ENCODE data around the gene ZNF121.
A peak's percentile ranks its signal among the peaks of the same experiment; 100 is the strongest.
"Not testable (repeated sequence)": the region's sequence is repeated elsewhere in the genome, so short reads cannot be mapped to it uniquely, and the experiment has no call there.

Gene ZNF121

GRCh38 chr19:9584073-9584833, at the start of gene ZNF121:
Gene ZNF121 (minus strand): TSS chr19:9584504. CDS start chr19:9568097, 16,407 bp downstream.
- FAIRE-seq (peak; percentile 82), DNase-seq (ENCODE audit: extremely low spot score, insufficient read length, low read depth) (peak; percentile 70)

DNA sequence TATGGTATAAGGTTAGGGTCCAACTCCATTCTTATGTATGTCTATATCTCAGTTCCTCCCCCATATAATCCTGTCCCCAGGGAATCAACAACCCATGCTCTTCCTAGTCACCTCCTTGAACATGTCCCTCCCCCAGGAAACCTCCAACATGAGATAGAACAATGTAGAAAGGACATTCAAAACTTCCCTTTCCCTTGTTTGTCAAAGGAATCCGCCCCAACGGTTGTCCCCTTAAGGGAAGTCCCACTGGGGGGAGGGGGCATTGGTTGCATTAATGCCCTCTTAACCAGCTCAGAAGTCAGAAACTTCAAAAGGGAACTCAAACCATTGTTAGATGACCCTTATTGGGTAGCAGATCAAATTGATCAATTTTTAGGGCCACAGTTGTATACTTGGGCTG, 43.6 kb upstream of the ZNF121 start:
- DNase-seq (ENCODE audit: extremely low spot score, insufficient read length, low read depth) (no peak), FAIRE-seq (no peak)

GRCh38 chr19:9622531-9622930, 38.2 kb upstream of the ZNF121 start:
- FAIRE-seq (no peak), DNase-seq (ENCODE audit: extremely low spot score, insufficient read length, low read depth) (no peak)

DNA sequence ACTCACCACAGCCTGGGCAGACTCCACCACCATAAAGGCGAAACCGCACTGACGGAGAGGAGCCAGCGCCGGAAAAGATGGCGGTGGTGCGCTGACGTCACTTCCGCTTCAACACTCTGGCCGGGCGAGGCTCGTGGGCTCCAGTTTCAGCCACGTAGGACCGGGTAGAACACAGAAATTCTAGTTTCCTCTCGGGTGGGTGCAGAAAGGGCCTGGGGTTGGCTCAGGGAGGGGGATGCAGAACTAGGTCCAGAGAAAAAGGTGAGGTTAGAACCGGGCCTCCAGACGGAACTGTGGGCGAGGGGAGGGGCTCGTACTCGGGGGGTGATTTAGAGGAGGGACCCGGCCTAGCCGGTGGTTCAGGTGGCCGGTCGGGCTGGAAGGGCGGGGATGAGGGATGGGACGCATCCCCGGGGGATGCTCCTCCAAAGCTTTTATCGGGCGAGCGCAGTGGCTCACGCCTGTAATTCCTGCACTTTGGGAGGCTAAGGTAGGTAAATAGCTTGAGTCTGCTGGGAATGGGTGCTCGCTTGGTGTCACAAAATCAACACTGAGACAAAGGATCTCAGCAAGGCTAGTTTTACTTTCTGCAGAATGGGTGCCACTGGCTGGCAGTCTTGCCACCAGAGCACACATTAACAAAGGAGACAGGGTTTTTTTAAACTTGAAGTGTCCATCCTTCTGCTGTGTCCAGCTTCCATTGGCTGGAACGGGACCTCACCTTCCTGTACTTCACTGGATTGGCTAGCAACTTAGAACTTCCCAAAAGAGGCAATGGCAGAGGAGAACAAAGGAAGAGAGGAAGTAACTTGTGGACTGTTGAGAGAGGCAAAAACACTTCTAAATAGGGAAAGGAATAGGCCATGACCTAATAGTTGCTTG, 37.1 kb upstream of the ZNF121 start, which contains the start of gene ZNF561:
ZNF561 (minus strand) TSS at position 77 of the 882 bp plus-strand sequence. CDS start 1,776 bp downstream, outside the sequence.
- DNase-seq (ENCODE audit: extremely low spot score, insufficient read length, low read depth): peak; percentile 64
- peak; percentile 87 for FAIRE-seq

- FAIRE-seq: no peak
- no peak for DNase-seq (ENCODE audit: extremely low spot score, insufficient read length, low read depth)
These were observed 36.5 kb upstream of the ZNF121 start for GRCh38 chr19:9620842-9621155.

DNA sequence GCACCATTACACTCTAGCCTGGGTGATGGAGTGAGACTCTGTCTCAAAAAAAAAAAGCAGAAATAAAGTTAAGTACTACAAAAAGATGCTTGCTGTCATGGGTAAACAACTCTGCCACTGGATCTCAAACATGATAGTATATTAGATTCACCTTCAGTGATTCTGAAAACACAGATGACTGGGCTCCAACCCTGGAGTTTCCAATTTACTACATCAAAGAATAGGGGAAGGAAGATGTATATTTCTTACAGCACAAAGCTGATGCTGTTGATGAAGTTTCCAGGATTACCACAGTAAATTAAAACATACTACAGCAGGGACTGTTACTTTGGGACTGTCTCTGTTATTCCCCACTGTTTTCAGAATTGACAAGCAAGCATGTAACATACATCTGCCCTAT, 31.5 kb upstream of the ZNF121 start:
- FAIRE-seq: no peak
- DNase-seq (ENCODE audit: extremely low spot score, insufficient read length, low read depth): no peak

DNA sequence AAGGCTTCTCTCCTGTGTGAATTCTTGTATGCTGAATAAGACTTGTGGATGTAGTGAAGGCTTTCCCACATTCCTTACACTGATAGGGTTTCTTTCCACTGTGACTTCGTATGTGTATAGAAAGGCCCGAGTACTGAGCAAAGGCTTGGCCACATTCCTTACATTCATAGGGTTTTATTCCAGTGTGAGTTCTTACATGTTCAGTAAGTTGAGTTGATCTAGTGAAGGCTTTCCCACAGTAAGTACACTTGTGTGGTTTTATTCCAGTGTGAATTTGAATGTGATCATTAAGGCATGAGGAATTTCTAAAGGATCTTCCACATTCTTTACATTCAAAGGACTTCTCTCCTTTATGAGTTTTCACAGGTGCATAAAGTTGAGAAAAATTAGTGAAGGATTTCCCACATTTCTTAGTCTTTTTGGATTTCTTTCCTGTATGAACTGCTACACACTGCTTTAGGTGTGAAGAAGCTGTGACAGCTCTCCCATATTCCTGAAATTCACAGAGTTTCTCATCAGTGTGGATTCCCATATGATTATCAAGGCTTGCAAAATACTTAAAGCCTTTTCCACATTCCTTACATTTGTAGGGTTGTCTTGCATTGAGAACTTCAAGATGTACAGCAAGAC, 26.3 kb upstream of the ZNF121 start:
- FAIRE-seq: no peak
- no peak for DNase-seq (ENCODE audit: extremely low spot score, insufficient read length, low read depth)

- no peak for FAIRE-seq
- DNase-seq (ENCODE audit: extremely low spot score, insufficient read length, low read depth): no peak
These were observed 24.6 kb upstream of the ZNF121 start for GRCh38 chr19:9608912-9609311.

DNA sequence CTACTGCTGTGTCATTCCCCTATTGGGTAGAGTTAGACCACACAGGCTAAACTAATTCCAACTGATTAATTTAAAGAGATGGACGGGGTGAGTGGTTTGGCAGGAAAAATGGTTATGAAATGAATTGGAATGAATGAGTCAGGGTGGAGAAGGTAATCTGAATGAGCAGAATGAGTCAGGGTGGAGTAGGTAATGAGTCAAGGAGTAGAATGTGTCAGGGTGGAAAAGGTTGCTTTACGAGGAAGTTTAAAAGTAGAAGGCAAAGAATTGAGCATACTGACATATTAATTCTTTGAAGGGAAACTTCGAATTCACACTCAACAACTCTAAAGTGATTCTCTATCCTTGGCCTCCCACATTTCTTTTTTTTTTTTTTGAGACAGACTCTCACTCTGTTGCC, 12.7 kb upstream of the ZNF121 start:
- DNase-seq (ENCODE audit: extremely low spot score, insufficient read length, low read depth) (no peak), FAIRE-seq (no peak)

GRCh38 chr19:9586764-9587163, 2.5 kb upstream of the ZNF121 start:
- FAIRE-seq (peak; percentile 49), DNase-seq (ENCODE audit: extremely low spot score, insufficient read length, low read depth) (no peak)

DNA sequence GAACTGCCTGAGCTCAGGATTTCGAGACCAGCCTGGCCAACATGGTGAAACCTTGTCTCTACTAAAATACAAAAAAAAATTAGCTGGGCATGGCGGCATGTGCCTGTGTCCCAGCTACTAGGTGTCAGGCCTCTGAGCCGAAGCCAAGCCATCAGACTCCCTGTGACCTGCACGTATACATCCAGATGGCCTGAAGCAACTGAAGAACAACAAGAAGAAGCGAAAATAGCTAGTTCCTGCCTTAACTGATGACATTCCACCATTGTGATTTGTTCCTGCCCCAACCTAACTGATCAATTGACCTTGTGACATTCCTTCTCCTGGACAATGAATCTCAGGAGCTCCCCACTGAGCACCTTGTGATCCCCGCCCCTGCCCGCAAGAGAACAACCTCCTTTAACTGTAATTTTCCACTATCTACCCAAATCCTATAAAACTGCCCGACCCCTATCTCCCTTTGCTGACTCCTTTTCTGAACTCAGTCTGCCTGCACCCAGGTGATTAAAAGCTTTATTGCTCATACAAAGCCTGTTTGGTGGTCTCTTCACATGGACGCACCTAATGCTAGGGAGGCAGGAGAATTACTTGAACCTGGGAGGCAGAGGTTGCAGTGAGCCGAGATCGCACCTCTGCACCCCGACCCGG, 2.1 kb downstream of the ZNF121 start:
- FAIRE-seq; DNase-seq (ENCODE audit: extremely low spot score, insufficient read length, low read depth): not testable (repeated sequence)

DNA sequence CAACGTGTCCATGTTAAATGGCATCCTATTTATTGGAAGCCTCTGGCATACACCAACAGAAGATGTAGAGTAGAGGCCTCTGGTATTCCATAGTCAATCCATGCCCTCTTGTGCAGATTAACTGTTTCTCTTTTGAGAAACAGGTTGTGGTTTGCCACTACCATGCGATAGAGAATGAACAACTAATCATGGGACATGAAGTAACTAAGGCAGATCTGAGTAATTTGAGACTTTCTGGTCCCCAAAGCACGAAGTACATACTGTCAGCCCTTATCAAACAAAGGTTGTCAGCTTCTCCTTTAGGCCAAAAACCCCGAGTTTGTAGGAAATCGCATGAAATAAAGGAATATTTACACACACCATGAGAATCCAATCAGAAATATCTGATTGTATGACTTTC, 3.6 kb downstream of the ZNF121 start:
- DNase-seq (ENCODE audit: extremely low spot score, insufficient read length, low read depth): no peak

DNA sequence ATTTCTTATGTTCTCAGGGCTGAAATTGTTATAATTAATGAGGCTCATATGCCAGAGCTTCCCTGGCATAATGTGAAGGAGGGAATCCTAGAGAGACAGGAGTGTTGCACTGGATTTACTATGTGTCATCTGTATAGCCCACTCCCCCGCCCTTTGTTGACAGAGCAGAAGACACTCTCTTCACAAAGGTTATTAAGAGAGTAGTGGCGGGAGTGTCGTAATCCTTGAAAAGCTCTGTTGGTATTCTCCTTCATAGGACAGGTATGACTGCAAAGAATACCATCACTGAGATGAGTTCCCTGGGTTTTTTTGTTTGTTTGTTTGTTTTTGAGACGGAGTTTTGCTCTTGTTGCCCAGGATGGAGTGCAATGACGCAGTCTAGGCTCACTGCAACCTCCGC, 14.0 kb downstream of the ZNF121 start:
- no peak for FAIRE-seq
- no peak for DNase-seq (ENCODE audit: extremely low spot score, insufficient read length, low read depth)

More for the DNA sequence above, 3.6 kb downstream of the ZNF121 start:
- no peak for FAIRE-seq

DNA sequence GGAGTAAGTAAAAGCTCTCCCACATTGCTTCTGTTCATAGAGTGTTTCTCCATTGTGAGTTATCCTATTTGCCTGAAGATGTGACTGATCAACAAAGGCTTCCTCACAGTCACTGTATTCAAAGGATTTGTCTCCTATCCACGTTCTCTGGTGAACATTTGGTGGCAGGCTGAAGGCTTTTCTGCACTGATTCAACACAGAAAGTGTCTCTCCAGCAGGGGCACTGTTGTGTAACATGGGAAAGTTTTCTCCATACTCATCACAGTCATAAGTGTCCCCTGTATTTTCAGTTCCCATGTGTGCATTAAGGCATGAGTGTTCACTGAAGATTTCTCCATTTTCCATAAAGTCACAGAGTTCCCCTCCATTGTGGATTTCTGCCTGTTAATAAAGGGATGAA, 17.6 kb downstream of the ZNF121 start:
- FAIRE-seq (no peak), DNase-seq (ENCODE audit: extremely low spot score, insufficient read length, low read depth) (no peak)

DNA sequence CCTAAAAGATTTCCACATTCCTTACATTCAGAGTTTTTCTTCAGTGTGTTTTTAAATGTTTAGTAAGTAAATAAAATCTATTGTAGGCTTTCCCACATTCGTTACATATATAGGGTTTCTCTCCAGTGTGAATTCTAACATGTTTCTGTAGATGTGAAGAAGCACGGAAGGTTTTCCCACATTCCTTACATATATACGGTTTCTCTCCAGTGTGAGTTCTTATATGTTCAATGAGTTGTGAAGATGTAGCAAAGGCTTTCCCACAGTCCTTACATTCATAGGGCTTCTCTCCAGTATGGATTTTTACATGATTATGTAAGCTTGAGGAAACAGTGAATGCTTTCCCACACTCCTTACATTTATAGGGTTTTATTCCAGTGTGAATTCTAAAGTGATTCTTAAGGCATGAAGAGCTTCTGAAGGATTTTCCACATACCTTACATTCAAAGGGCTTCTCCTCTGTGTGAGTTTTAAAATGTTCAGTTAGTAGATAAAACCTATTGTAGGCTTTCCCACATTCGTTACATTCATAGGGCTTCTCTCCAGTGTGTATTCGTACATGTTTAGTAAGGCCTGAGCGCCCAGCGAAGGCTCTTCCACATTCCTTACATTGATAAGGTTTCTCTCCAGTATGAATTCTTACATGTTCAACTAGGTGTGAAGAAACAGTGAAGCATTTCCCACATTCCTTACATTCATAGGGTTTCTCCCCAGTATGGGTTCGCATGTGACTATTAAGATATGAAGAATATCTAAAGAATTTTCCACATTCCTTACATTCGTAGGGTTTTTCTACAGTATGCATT, 18.2 kb downstream of the ZNF121 start:
- FAIRE-seq (no peak), DNase-seq (ENCODE audit: extremely low spot score, insufficient read length, low read depth) (no peak)

- no peak for DNase-seq (ENCODE audit: extremely low spot score, insufficient read length, low read depth)
- no peak for FAIRE-seq
These were observed 31.6 kb downstream of the ZNF121 start for GRCh38 chr19:9552536-9553274.

DNA sequence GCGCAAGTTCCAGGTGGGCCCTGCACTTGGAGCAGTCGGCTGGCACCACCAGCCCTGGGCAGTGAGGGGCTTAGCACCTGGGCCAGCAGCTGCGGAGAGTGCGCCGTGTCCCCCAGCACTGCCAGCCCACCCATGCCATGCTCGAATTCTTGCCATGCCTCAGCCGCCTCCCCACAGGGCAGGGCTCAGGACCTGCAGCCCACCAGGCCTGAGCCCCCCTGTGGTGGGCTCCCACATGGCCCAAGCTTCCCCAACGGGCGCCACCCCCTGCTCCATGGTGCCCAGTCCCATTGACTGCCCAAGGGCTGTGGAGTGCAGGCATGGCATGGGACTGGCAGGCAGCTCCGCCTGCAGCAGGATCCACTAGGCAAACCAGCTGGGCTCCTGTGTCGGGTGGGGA, 36.4 kb downstream of the ZNF121 start:
- DNase-seq (ENCODE audit: extremely low spot score, insufficient read length, low read depth) (no peak), FAIRE-seq (no peak)

- not testable (repeated sequence) for DNase-seq (ENCODE audit: extremely low spot score, insufficient read length, low read depth); FAIRE-seq
These were observed 43.0 kb downstream of the ZNF121 start for GRCh38 chr19:9541281-9541680.

DNA sequence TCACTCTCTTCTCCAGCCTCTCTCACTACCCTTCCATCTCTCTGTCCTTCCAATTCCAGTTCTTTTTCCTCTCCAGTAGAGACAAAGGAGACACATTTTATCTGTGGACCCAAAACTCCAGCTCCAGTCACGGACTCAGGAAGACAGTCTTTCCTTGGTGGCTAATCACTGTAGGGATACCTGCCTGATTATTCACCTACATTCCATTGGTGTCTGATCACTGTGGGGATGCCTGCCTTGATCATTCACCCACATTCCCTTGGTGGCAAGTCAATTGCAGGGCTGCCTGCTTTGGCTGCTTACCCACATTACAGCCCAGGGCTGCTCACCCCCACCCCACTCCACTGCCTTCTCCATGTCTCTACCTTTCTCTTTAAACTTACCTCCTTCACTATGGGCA, 44.4 kb downstream of the ZNF121 start:
- not testable (repeated sequence) for FAIRE-seq; DNase-seq (ENCODE audit: extremely low spot score, insufficient read length, low read depth)

All from GM18507 (cell line).